Measurements from ENCODE around the gene NCAM1. TPM values are rescaled to one million over a fixed set of nuclear protein-coding genes. Genes with fewer than 3 reads are reported as not detected.
A peak's percentile ranks its signal among the peaks of the same experiment; 100 is the strongest.

Gene NCAM1
- total RNA-seq, 3 donors from 2014 or later: 3.6 to 17.9 (median 6.1) TPM

- H3K27ac ChIP-seq: peak within 1 kb of the TSS; percentile 90 to 94
- no peaks in the 10 kb centered on the region for H3K9me3 ChIP-seq
- H3K4me1 ChIP-seq: no peaks in the 10 kb centered on the region
- intact Hi-C loops (cut with DNase I; ENCODE audit: low total_unique reads): loop anchor here (10.0 kb wide), 1 partner anchor 440 kb away; no protein-coding TSS in a partner anchor
- TF ChIP-seq POLR2AphosphoS5 (IDR thresholded peaks at IDR 0.05): peak; percentile 49 to 83 (median 80)
- TF ChIP-seq POLR2A (IDR thresholded peaks at IDR 0.05): peak; percentile 20
- TF ChIP-seq, protein P1, sequence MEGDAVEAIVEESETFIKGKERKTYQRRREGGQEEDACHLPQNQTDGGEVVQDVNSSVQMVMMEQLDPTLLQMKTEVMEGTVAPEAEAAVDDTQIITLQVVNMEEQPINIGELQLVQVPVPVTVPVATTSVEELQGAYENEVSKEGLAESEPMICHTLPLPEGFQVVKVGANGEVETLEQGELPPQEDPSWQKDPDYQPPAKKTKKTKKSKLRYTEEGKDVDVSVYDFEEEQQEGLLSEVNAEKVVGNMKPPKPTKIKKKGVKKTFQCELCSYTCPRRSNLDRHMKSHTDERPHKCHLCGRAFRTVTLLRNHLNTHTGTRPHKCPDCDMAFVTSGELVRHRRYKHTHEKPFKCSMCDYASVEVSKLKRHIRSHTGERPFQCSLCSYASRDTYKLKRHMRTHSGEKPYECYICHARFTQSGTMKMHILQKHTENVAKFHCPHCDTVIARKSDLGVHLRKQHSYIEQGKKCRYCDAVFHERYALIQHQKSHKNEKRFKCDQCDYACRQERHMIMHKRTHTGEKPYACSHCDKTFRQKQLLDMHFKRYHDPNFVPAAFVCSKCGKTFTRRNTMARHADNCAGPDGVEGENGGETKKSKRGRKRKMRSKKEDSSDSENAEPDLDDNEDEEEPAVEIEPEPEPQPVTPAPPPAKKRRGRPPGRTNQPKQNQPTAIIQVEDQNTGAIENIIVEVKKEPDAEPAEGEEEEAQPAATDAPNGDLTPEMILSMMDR (IDR thresholded peaks at IDR 0.05): no peak
- no peaks in the 10 kb centered on the region for H3K27me3 ChIP-seq
- H3K4me3 ChIP-seq: peak within 1 kb of the TSS; percentile 66 to 84 (median 72)
- no peaks in the 10 kb centered on the region for H3K36me3 ChIP-seq
- peak; percentile 91 to 94 for DNase-seq (ENCODE audit: low spot score in 2 of 2)
These were observed 353.4 kb downstream of the NCAM1 start, which contains the start of gene TTC12 for GRCh38 chr11:113314389-113315301. Gene TTC12 (plus strand): TSS chr11:113314583. CDS start chr11:113316258, 1,675 bp downstream.

DNA sequence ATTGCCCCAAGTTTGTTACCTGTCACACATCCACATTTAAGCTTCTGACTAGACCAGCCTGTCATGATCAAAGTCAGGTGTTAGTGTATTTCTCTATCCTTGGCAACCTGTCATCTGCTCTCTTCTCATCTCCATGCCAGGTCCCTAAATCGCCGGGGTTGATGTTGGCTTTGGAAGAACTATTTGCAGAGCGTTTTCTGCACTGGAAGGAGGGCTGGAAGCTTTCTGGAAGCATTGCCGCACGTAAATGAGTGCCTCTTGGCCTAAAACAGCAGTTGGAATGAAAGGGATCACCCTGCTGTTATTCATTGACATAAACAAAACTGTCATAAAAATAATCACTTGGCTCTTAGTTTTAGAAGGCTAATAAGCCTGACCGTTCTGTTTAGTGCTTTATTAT is 354.6 kb downstream of the NCAM1 start:
- H3K4me3 ChIP-seq: peak overlapping the region in 2 of 3 donors; percentile 72 to 84
- no peaks in the 10 kb centered on the region for H3K9me3 ChIP-seq
- H3K27ac ChIP-seq: peak overlapping the region; percentile 90 to 94
- intact Hi-C loops (cut with DNase I; ENCODE audit: low total_unique reads): loop anchor here (10.0 kb wide), 1 partner anchor 439 kb away; no protein-coding TSS in a partner anchor
- H3K27me3 ChIP-seq: no peaks in the 10 kb centered on the region
- H3K36me3 ChIP-seq: no peaks in the 10 kb centered on the region
- TF ChIP-seq, protein P1 (IDR thresholded peaks at IDR 0.05): no peak
- H3K4me1 ChIP-seq: no peaks in the 10 kb centered on the region
- DNase-seq (ENCODE audit: low spot score in 2 of 2): no peak

- Histone ChIP-seq H3K27ac (no peak overlapping the region), H3K9me3 (no peaks in the 10 kb centered on the region), H3K4me1 (no peaks in the 10 kb centered on the region), H3K4me3 (no peak overlapping the region), H3K36me3 (no peaks in the 10 kb centered on the region), H3K27me3 (no peaks in the 10 kb centered on the region)
- intact Hi-C loops (cut with DNase I; ENCODE audit: low total_unique reads): loop anchor here (10.0 kb wide), 1 partner anchor 439 kb away; no protein-coding TSS in a partner anchor
- no peak for TF ChIP-seq POLR2AphosphoS5 (IDR thresholded peaks at IDR 0.05)
- TF ChIP-seq, protein P1 (IDR thresholded peaks at IDR 0.05): no peak
- no peak for TF ChIP-seq POLR2A (IDR thresholded peaks at IDR 0.05)
- no peak for DNase-seq (ENCODE audit: low spot score in 2 of 2)
These were observed 355.0 kb downstream of the NCAM1 start for GRCh38 chr11:113316256-113316655.

DNA sequence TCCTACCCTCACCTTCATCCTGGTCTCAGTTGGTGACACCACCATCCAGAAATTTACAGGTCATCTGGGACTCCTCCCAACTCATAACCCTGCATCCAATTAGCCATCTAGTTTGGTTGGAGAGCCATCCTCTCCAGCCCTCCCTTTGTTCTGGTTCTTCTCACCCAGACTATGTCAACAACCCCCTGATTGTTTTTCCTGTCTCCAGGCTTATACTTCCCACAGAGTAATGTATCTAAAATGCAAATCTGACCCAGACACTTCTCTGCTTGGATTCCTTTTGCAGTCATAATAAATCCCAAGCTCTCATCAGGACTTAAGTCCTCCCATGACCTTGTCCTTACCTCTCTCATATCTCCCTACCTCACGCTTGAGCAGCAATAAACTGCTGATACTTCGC is 356.1 kb downstream of the NCAM1 start:
- no peaks in the 10 kb centered on the region for H3K36me3 ChIP-seq
- H3K4me1 ChIP-seq: no peaks in the 10 kb centered on the region
- no peak overlapping the region for H3K27ac ChIP-seq
- H3K9me3 ChIP-seq: no peaks in the 10 kb centered on the region
- H3K4me3 ChIP-seq: no peak overlapping the region
- no peaks in the 10 kb centered on the region for H3K27me3 ChIP-seq
- intact Hi-C loops (cut with DNase I; ENCODE audit: low total_unique reads): loop anchor here (10.0 kb wide), 1 partner anchor 437 kb away; no protein-coding TSS in a partner anchor
- TF ChIP-seq, protein P1 (IDR thresholded peaks at IDR 0.05): no peak
- TF ChIP-seq POLR2A (IDR thresholded peaks at IDR 0.05) (no peak), POLR2AphosphoS5 (IDR thresholded peaks at IDR 0.05) (no peak)
- DNase-seq (ENCODE audit: low spot score in 2 of 2): no peak

DNA sequence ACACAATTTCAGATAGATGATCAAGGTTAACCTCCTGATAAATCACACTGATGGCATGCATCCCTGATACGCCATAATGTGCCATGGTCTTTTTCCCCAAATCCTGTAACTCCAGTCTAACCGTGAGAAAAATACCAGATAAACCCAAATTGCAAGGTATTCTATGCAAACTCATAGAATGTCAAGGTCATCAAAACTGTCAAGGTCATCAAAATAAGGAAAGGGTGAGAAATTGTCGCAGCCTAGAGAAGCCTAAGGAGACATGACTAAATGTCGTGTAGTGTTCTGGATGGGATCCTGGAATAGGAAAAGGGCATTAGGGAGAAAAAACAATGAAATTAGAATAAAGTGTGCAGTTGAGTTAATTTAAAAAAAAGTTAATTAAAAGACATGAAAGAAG is 357.9 kb downstream of the NCAM1 start:
- no peaks in the 10 kb centered on the region for H3K36me3 ChIP-seq
- no peak for DNase-seq (ENCODE audit: low spot score in 2 of 2)
- no peaks in the 10 kb centered on the region for H3K27me3 ChIP-seq
- TF ChIP-seq, protein P1 (IDR thresholded peaks at IDR 0.05): no peak
- TF ChIP-seq POLR2A (IDR thresholded peaks at IDR 0.05) (no peak), POLR2AphosphoS5 (IDR thresholded peaks at IDR 0.05) (no peak)
- H3K4me3 ChIP-seq: no peak overlapping the region
- no peaks in the 10 kb centered on the region for H3K4me1 ChIP-seq
- intact Hi-C loops (cut with DNase I; ENCODE audit: low total_unique reads): loop anchor here (10.0 kb wide), 1 partner anchor 436 kb away; no protein-coding TSS in a partner anchor
- no peak overlapping the region for H3K27ac ChIP-seq
- H3K9me3 ChIP-seq: no peaks in the 10 kb centered on the region
